Transverse colon (tissue), 4 donors: ENCODE results near the gene ABHD16A. TPM values are rescaled to one million over a fixed set of nuclear protein-coding genes. Genes with fewer than 3 reads are reported as not detected.

Source experiments
- DNase-seq: peaks from one replicate; pipeline ENCODE4 v3.0.0-alpha.2; 2019
- H3K27ac ChIP-seq, 4 donors: fragments of 200-600 bp; sonication (generic); 2 replicates each; pipeline ENCODE4 v1.5.1; 2016 to 2018; ENCODE audit warnings: inconsistent platforms in 4 of 4
- H3K27me3 ChIP-seq: fragments of 200-600 bp; sonication (generic); 2 replicates; pipeline ENCODE4 v1.5.1; 2017; ENCODE audit warnings: inconsistent platforms
- H3K36me3 ChIP-seq, 4 donors: fragments of 200-600 bp; sonication (generic); 2 replicates each; pipeline ENCODE4 v1.5.1; 2017 to 2019; ENCODE audit warnings: inconsistent platforms in 4 of 4
- H3K4me1 ChIP-seq, 4 donors: fragments of 200-600 bp; sonication (generic); 2 replicates each; pipeline ENCODE4 v1.5.1; 2017 to 2020; ENCODE audit warnings: inconsistent platforms in 4 of 4
- H3K4me3 ChIP-seq, 4 donors: fragments of 200-600 bp; sonication (generic); 1 replicate in 1 of 4; 2 replicates in 3 of 4; pipeline versions ENCODE4 v1.5.1 to v1.6.1; 2017 to 2019; ENCODE audit warnings: inconsistent platforms in 4 of 4
- H3K9me3 ChIP-seq, 2 donors: fragments of 200-600 bp; sonication (generic); 2 replicates each; pipeline ENCODE4 v1.5.1; 2017 to 2019; ENCODE audit warnings: inconsistent platforms in 2 of 2
- CTCF ChIP-seq, 5 experiments: fragments of 200-600 bp in 3 of 5; fragments of 450-650 bp in 2 of 5; sonication (generic) in 3 of 5; IDR thresholded peaks; 1 replicate in 2 of 5; 2 replicates in 3 of 5; pipeline ENCODE4 v1.5.1; 2016 to 2017; ENCODE audit warnings: antibody characterized with exemption in 5 of 5, inconsistent platforms in 3 of 5, mild to moderate bottlenecking in 2 of 5, moderate library complexity in 1 of 5
- EP300 ChIP-seq: sonication (generic); formaldehyde crosslinking; IDR thresholded peaks from one replicate; pipeline ENCODE4 v1.6.1; 2017; ENCODE audit warnings: antibody characterized with exemption, low read depth
- POLR2A ChIP-seq: fragments of 450-650 bp; IDR thresholded peaks from one replicate; pipeline ENCODE4 v1.6.1; 2016; ENCODE audit warnings: antibody characterized with exemption, mild to moderate bottlenecking, moderate library complexity
- POLR2AphosphoS5 ChIP-seq, 3 donors: sonication (generic); formaldehyde crosslinking; IDR thresholded peaks; one replicate each; pipeline ENCODE4 v1.6.1; 2016; ENCODE audit warnings: antibody characterized with exemption in 3 of 3
- WGBS, 2 donors: methylation state at CpG; one replicate each; pipeline ENCODE4 v1.1.5; 2018; ENCODE audit warnings: low coverage in 1 of 2; 5-methylcytosine and 5-hydroxymethylcytosine counted together
- in situ Hi-C, 4 donors: fragments of 200-750 bp; cut with MboI; loops; one replicate each; pipeline versions ENCODE4 v1.15.0 to v1.15.1; 2017; ENCODE audit warnings: low sequenced_read_pairs in 3 of 4, low pct_ligation_motif_present in 1 of 4, low pct_unique_long_range_greater_than_20kb in 1 of 4
- intact Hi-C: fragments of 100-400 bp; cut with DNase I; formaldehyde crosslinking; loops from one replicate; pipeline ENCODE4 v1.15.1; 2023; ENCODE audit warnings: low total_unique reads
- total RNA-seq, 4 donors: library from RNA; depleted of rRNA; stranded (reverse); fragments of >200 nt; gene quantifications; one replicate each; pipeline ENCODE4 v1.1.0, GENCODE V29; 2016

The ABHD16A gene
- total RNA-seq, 4 donors from 2014 or later: 45.4 to 72.8 (median 67.4) TPM

GRCh38 chr6:31643818-31644454 is 59.2 kb downstream of the ABHD16A start:
- no peaks in the 10 kb centered on the region for H3K27me3 ChIP-seq
- H3K36me3 ChIP-seq: peaks cover 0 to 90% (median 42%) of the 10 kb centered on the region in 4 donors
- 91% methylated on average over 16 of the region's 17 CpGs; no CpG with 5 or more reads in 1 of the 2 donors for WGBS, 2 donors
- intact Hi-C loops: no loop called here
- no peaks in the 10 kb centered on the region for H3K4me1 ChIP-seq
- no peak for TF ChIP-seq POLR2A
- TF ChIP-seq CTCF (IDR thresholded peaks at IDR 0.05): no peak
- TF ChIP-seq POLR2AphosphoS5 (IDR thresholded peaks at IDR 0.05): no peak
- no peak for TF ChIP-seq EP300
- no peak overlapping the region for H3K4me3 ChIP-seq
- in situ Hi-C loops: no loop called here
- H3K9me3 ChIP-seq: no peaks in the 10 kb centered on the region
- DNase-seq: no peak
- no peak overlapping the region for H3K27ac ChIP-seq

- no peak for DNase-seq
- Histone ChIP-seq H3K27ac (no peak overlapping the region), H3K4me1 (no peaks in the 10 kb centered on the region), H3K27me3 (no peaks in the 10 kb centered on the region), H3K4me3 (no peak overlapping the region), H3K9me3 (no peaks in the 10 kb centered on the region), H3K36me3 (peaks cover 0 to 80% (median 37%) of the 10 kb centered on the region in 4 donors)
- no peak for TF ChIP-seq POLR2A
- TF ChIP-seq POLR2AphosphoS5 (IDR thresholded peaks at IDR 0.05): no peak
- TF ChIP-seq CTCF (IDR thresholded peaks at IDR 0.05): no peak
- TF ChIP-seq EP300: no peak
- WGBS, 2 donors: 92 to 100% methylated on average over 3 to 6 of the region's 6 CpGs
- intact Hi-C loops (no loop called here), in situ Hi-C loops (no loop called here)
These were observed 60.1 kb downstream of the ABHD16A start for GRCh38 chr6:31642798-31643570.

GRCh38 chr6:31641370-31641769 is 61.8 kb downstream of the ABHD16A start:
- TF ChIP-seq POLR2AphosphoS5 (IDR thresholded peaks at IDR 0.05): no peak
- no peak for TF ChIP-seq POLR2A
- no peak for TF ChIP-seq CTCF (IDR thresholded peaks at IDR 0.05)
- TF ChIP-seq EP300: no peak
- intact Hi-C loops (no loop called here), in situ Hi-C loops (no loop called here)
- H3K9me3 ChIP-seq: no peaks in the 10 kb centered on the region
- H3K4me1 ChIP-seq: no peaks in the 10 kb centered on the region
- DNase-seq: no peak
- 83 to 89% methylated on average over 1 to 4 of the region's 4 CpGs for WGBS, 2 donors
- peaks cover 0 to 77% (median 34%) of the 10 kb centered on the region in 4 donors for H3K36me3 ChIP-seq
- H3K27me3 ChIP-seq: no peaks in the 10 kb centered on the region
- H3K27ac ChIP-seq: no peak overlapping the region
- H3K4me3 ChIP-seq: no peak overlapping the region

GRCh38 chr6:31640612-31641011 is 62.5 kb downstream of the ABHD16A start:
- Histone ChIP-seq H3K4me3 (no peak overlapping the region), H3K9me3 (no peaks in the 10 kb centered on the region), H3K27me3 (no peaks in the 10 kb centered on the region), H3K4me1 (no peaks in the 10 kb centered on the region), H3K36me3 (peaks cover 0 to 77% (median 36%) of the 10 kb centered on the region in 4 donors), H3K27ac (no peak overlapping the region)
- in situ Hi-C loops (no loop called here), intact Hi-C loops (no loop called here)
- no peak for TF ChIP-seq EP300
- no peak for TF ChIP-seq CTCF (IDR thresholded peaks at IDR 0.05)
- TF ChIP-seq POLR2A: no peak
- no peak for TF ChIP-seq POLR2AphosphoS5 (IDR thresholded peaks at IDR 0.05)
- WGBS, 2 donors: 98 to 100% methylated on average over 2 to 6 of the region's 6 CpGs
- no peak for DNase-seq
